Measurements from ENCODE around the gene CDH4.

DNA sequence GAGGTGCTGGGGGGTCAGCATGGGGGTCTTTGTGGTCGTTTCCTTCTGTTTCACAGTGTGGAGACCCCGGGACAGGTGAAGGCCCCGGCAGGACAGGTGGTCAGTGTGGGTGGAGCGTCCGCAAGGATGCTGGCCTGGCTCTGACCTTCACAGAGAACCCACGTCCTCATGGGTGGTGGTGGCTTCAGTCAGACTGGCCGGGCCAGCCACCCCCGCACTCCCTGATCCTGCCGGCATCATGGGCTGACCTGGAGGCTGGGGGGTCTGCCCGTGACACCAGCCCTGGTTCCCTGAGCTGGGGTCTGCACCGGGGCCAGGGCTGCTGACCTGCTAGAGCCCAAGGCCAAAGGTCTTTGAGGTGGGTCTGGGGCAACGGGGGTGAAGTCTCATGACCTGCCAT is 41.9 kb downstream of the CDH4 start:
- TF ChIP-seq POLR2A (IDR thresholded peaks at IDR 0.05; ENCODE audit: low read length) (no peak), GATA1 (IDR thresholded peaks at IDR 0.05; ENCODE audit: low read depth, low read length) (no peak)
